ENCODE results near the gene RTN3.
"Not testable (repeated sequence)": the region's sequence is repeated elsewhere in the genome, so short reads cannot be mapped to it uniquely, and the experiment has no call there.

Gene RTN3

GRCh38 chr11:63769042-63769713 lies 87.9 kb downstream of the RTN3 start:
- DNase-seq, result no peak

- DNase-seq, result peak; percentile 49
Measured at GRCh38 chr11:63769714-63770455, 88.6 kb downstream of the RTN3 start.

- DNase-seq, result no peak
Measured at GRCh38 chr11:63770763-63771162, 89.5 kb downstream of the RTN3 start.

GRCh38 chr11:63771741-63772318 lies 90.5 kb downstream of the RTN3 start:
- DNase-seq, result not testable (repeated sequence)

- no peak for DNase-seq
Measured at GRCh38 chr11:63775191-63775590, 93.9 kb downstream of the RTN3 start.

- no peak for DNase-seq
Measured at GRCh38 chr11:63779039-63779438, 97.7 kb downstream of the RTN3 start.

- DNase-seq, result no peak
Measured at GRCh38 chr11:63782749-63783148, 101.4 kb downstream of the RTN3 start.

- DNase-seq, result no peak
Measured at GRCh38 chr11:63783925-63784592, 102.8 kb downstream of the RTN3 start.

GRCh38 chr11:63785823-63786222 lies 104.5 kb downstream of the RTN3 start:
- no peak for DNase-seq

- no peak for DNase-seq
Measured at GRCh38 chr11:63791495-63792167, 110.3 kb downstream of the RTN3 start.

GRCh38 chr11:63793161-63793560 lies 111.9 kb downstream of the RTN3 start:
- no peak for DNase-seq

GRCh38 chr11:63795066-63795465 lies 113.8 kb downstream of the RTN3 start:
- DNase-seq, result no peak

- DNase-seq, result no peak
Measured at GRCh38 chr11:63800921-63801320, 119.6 kb downstream of the RTN3 start.

GRCh38 chr11:63802637-63803414 lies 121.5 kb downstream of the RTN3 start:
- DNase-seq, result peak; percentile 83

GRCh38 chr11:63804259-63804658 lies 123.0 kb downstream of the RTN3 start:
- DNase-seq, result no peak

- DNase-seq, result no peak
Measured at GRCh38 chr11:63805844-63806415, 124.6 kb downstream of the RTN3 start.

All from NCI-H2227 treated with DMSO at 0.1 percent for 48 hours (cell line).